IMR-90 (cell line): Measurements from ENCODE around the gene SEC31B. TPM values are rescaled to one million over a fixed set of nuclear protein-coding genes. Genes with fewer than 3 reads are reported as not detected.

Source experiments
- ATAC-seq: fragments of 200-7000 bp; cut with Tn5 transposase; 2 replicates; pipeline ENCODE4 v1.9.1; 2020; ENCODE audit warnings: low read depth, mild to moderate bottlenecking, moderate library complexity
- BruUV-seq: library from RNA; stranded (reverse); fragments of 400-500 nt; replicated peaks from 2 replicates; lab custom pipeline; 2021; lab: Mats Ljungman, UMichigan
- CTCF ChIA-PET: fragments of 300-600 bp; formaldehyde crosslinking; extraction: SDS; loops from one replicate; lab custom pipeline; 2021; ENCODE audit warnings: antibody characterized with exemption; lab: Yijun Ruan, JAX
- POLR2A ChIA-PET: fragments of 300-600 bp; sonication (Branson Sonifier 250); formaldehyde crosslinking; loops from one replicate; lab custom pipeline; 2022; ENCODE audit warnings: antibody characterized with exemption; ENCODE audit not compliant: unreplicated experiment; lab: Charles Lee
- DNase-seq: peaks from one replicate; pipeline ENCODE4 v3.0.0; 2013
- H2AFZ ChIP-seq: replicated peaks from 2 replicates; pipeline ENCODE3; 2013; ENCODE audit warnings: low read length, mild to moderate bottlenecking; ENCODE audit not compliant: poor library complexity
- H2AK5ac ChIP-seq: 2 replicates; pipeline ENCODE4 v1.6.1; 2013; ENCODE audit warnings: low read depth, low read length, inconsistent platforms
- H2AK9ac ChIP-seq: replicated peaks from 2 replicates; pipeline ENCODE3; 2013; ENCODE audit warnings: mild to moderate bottlenecking, low read depth, low read length, moderate library complexity; ENCODE audit not compliant: poor library complexity
- H2BK120ac ChIP-seq: 2 replicates; pipeline ENCODE4 v1.6.1; 2013; ENCODE audit warnings: low read depth, low read length, inconsistent platforms
- H2BK15ac ChIP-seq: 3 replicates; pipeline ENCODE4 v1.6.1; 2013; ENCODE audit warnings: low read depth, low read length, inconsistent platforms
- H2BK20ac ChIP-seq: 2 replicates; pipeline ENCODE4 v1.6.1; 2013; ENCODE audit warnings: low read depth, mild to moderate bottlenecking, inconsistent platforms, low read length, moderate library complexity
- H2BK5ac ChIP-seq: 2 replicates; pipeline ENCODE4 v1.6.1; 2013; ENCODE audit warnings: mild to moderate bottlenecking, low read depth, low read length, inconsistent platforms; ENCODE audit not compliant: poor library complexity, severe bottlenecking
- H3K14ac ChIP-seq: replicated peaks from 2 replicates; pipeline ENCODE4 v1.6.1; 2013; ENCODE audit warnings: low read depth, low read length, inconsistent platforms
- H3K18ac ChIP-seq: 2 replicates; pipeline ENCODE4 v1.6.1; 2013; ENCODE audit warnings: low read depth, low read length, control low read depth
- H3K23ac ChIP-seq: 2 replicates; pipeline ENCODE4 v1.6.1; 2013; ENCODE audit warnings: low read depth, low read length, inconsistent platforms
- H3K27ac ChIP-seq: 2 replicates; pipeline ENCODE4 v1.5.1; 2013; ENCODE audit warnings: mild to moderate bottlenecking, control low read depth, low read length; ENCODE audit not compliant: insufficient read depth
- H3K27me3 ChIP-seq: 2 replicates; pipeline ENCODE4 v1.6.1; 2013; ENCODE audit warnings: low read length; ENCODE audit not compliant: control insufficient read depth, insufficient read depth
- H3K36me3 ChIP-seq: 2 replicates; pipeline ENCODE4 v1.6.1; 2013; ENCODE audit warnings: low read length, mixed read lengths; ENCODE audit not compliant: control insufficient read depth, insufficient read depth
- H3K4ac ChIP-seq: 2 replicates; pipeline ENCODE4 v1.6.1; 2013; ENCODE audit warnings: low read depth, low read length, inconsistent platforms
- H3K4me1 ChIP-seq: 2 replicates; pipeline ENCODE4 v1.6.1; 2013; ENCODE audit warnings: low read length, mixed read lengths; ENCODE audit not compliant: control insufficient read depth, insufficient read depth
- H3K4me2 ChIP-seq: 2 replicates; pipeline ENCODE4 v1.6.1; 2013; ENCODE audit warnings: low read depth, mild to moderate bottlenecking, control low read depth, low read length, moderate library complexity
- H3K4me3 ChIP-seq: 2 replicates; pipeline ENCODE4 v1.5.1; 2013; ENCODE audit warnings: low read depth, mild to moderate bottlenecking, control low read depth, low read length, moderate library complexity; ENCODE audit not compliant: insufficient read depth
- H3K56ac ChIP-seq: 2 replicates; pipeline ENCODE4 v1.6.1; 2013; ENCODE audit warnings: low read length, inconsistent platforms; ENCODE audit not compliant: insufficient read depth; ENCODE audit errors: extremely low read depth
- H3K79me1 ChIP-seq, 2 experiments: 2 replicates each; pipeline ENCODE4 v1.6.1; 2013; ENCODE audit warnings: low read length in 2 of 2, inconsistent platforms in 1 of 2, low read depth in 1 of 2
- H3K9ac ChIP-seq: 2 replicates; pipeline ENCODE4 v1.6.1; 2013; ENCODE audit warnings: low read depth, low read length, control low read depth
- H3K9me1 ChIP-seq: 2 replicates; pipeline ENCODE4 v1.6.1; 2013; ENCODE audit warnings: low read length, inconsistent platforms; ENCODE audit not compliant: insufficient read depth
- H3K9me3 ChIP-seq: 2 replicates; pipeline ENCODE4 v1.6.1; 2013; ENCODE audit warnings: low read length; ENCODE audit not compliant: control insufficient read depth, insufficient read depth
- H4K20me1 ChIP-seq: 2 replicates; pipeline ENCODE4 v1.6.1; 2013; ENCODE audit warnings: low read length, inconsistent platforms; ENCODE audit not compliant: insufficient read depth
- H4K5ac ChIP-seq: 2 replicates; pipeline ENCODE4 v1.6.1; 2013; ENCODE audit warnings: mild to moderate bottlenecking, low read depth, low read length, control low read depth
- H4K8ac ChIP-seq, 2 experiments: 2 replicates each; pipeline ENCODE4 v1.6.1; 2013; ENCODE audit warnings: low read depth in 2 of 2, low read length in 2 of 2, control low read depth in 1 of 2, inconsistent platforms in 1 of 2
- H4K91ac ChIP-seq: 2 replicates; pipeline ENCODE4 v1.6.1; 2013; ENCODE audit warnings: low read depth, low read length, inconsistent platforms; ENCODE audit not compliant: insufficient read depth
- CTCF ChIP-seq: conservative IDR thresholded peaks from 2 replicates; pipeline ENCODE4 v1.5.1; 2012; ENCODE audit warnings: mild to moderate bottlenecking, low read depth, low read length, improper control_type of control experiment
- ELK1 ChIP-seq: fragments of 150-350 bp; IDR thresholded peaks from 2 replicates; pipeline ENCODE4 v1.6.1; 2016; ENCODE audit warnings: low read depth, mild to moderate bottlenecking, low read length, moderate library complexity, borderline replicate concordance
- FOS ChIP-seq: fragments of 150-350 bp; IDR thresholded peaks from 2 replicates; pipeline ENCODE4 v1.6.1; 2016; ENCODE audit warnings: low read depth, low read length
- MAFK ChIP-seq: IDR thresholded peaks from 2 replicates; pipeline ENCODE4 v1.6.1; 2012; ENCODE audit warnings: low read depth, low read length, improper control_type of control experiment
- MAZ ChIP-seq: IDR thresholded peaks from 2 replicates; pipeline ENCODE4 v1.6.1; 2012; ENCODE audit warnings: low read depth, mild to moderate bottlenecking, low read length, improper control_type of control experiment, moderate library complexity, borderline replicate concordance
- MXI1 ChIP-seq: IDR thresholded peaks from 2 replicates; pipeline ENCODE4 v1.6.1; 2012; ENCODE audit warnings: low read depth, mild to moderate bottlenecking, low read length, moderate library complexity, borderline replicate concordance
- NFE2L2 ChIP-seq: fragments of 150-350 bp; IDR thresholded peaks from 2 replicates; pipeline ENCODE4 v1.6.1; 2016; ENCODE audit warnings: low read depth, mild to moderate bottlenecking, low read length
- POLR2A ChIP-seq: IDR thresholded peaks from 2 replicates; pipeline ENCODE4 v1.6.1; 2012; ENCODE audit warnings: mild to moderate bottlenecking, low read depth, low read length
- RAD21 ChIP-seq: IDR thresholded peaks from 2 replicates; pipeline ENCODE4 v1.6.1; 2012; ENCODE audit warnings: low read length, improper control_type of control experiment
- RCOR1 ChIP-seq: IDR thresholded peaks from 2 replicates; pipeline ENCODE4 v1.6.1; 2012; ENCODE audit warnings: mild to moderate bottlenecking, low read length, improper control_type of control experiment; ENCODE audit not compliant: insufficient replicate concordance
- RFX5 ChIP-seq: IDR thresholded peaks from 2 replicates; pipeline ENCODE4 v1.8.0; 2012; ENCODE audit warnings: low read depth, mild to moderate bottlenecking, low read length, moderate library complexity
- SMC3 ChIP-seq: fragments of 150-350 bp; IDR thresholded peaks from 2 replicates; pipeline ENCODE4 v1.6.1; 2016; ENCODE audit warnings: low read depth, mild to moderate bottlenecking, antibody characterized with exemption, low read length, moderate library complexity
- WGBS, 2 experiments: methylation state at CpG; one replicate each; pipeline versions ENCODE4 v1.1.5 to v1.1.7; 2013; ENCODE audit warnings: missing lambda C conversion rate in 2 of 2; ENCODE audit not compliant: insufficient read length in 1 of 2; ENCODE audit errors: extremely low coverage in 2 of 2; 5-methylcytosine and 5-hydroxymethylcytosine counted together
- dilution Hi-C: fragments of 300-500 bp; cut with HindIII; formaldehyde crosslinking; loops from one replicate; pipeline ENCODE4 v1.14.3; 2018; ENCODE audit warnings: low sequenced_read_pairs; ENCODE audit not compliant: unreplicated experiment
- in situ Hi-C: fragments of 300-500 bp; cut with MboI; formaldehyde crosslinking; loops from 3 replicates; pipeline ENCODE4 v1.14.3; 2019; ENCODE audit warnings: low sequenced_read_pairs, inconsistent platforms, mixed read lengths
- intact Hi-C: fragments of 100-400 bp; cut with micrococcal nuclease; formaldehyde crosslinking; loops from 2 replicates; pipeline ENCODE4 v1.10.0; 2022
- polyA plus RNA-seq, 3 experiments: library from polyadenylated mRNA; depleted of rRNA; stranded (reverse); fragments of >200 nt; gene quantifications; 2 replicates each; pipeline ENCODE4 v1.2.3, GENCODE V29; 2012; ENCODE audit warnings: low replicate concordance in 1 of 3
- total RNA-seq: library from RNA; depleted of rRNA; stranded (reverse); fragments of >200 nt; gene quantifications from 2 replicates; pipeline ENCODE4 v1.2.3, GENCODE V29; 2012

Gene SEC31B
- total and polyA plus RNA-seq, 2 of the 4 experiments (the other 2 are of a cell fraction) = 1.3 to 8.1 TPM

GRCh38 chr10:100510533-100511308 is 8.9 kb downstream of the SEC31B start:
- Histone ChIP-seq H2BK15ac (no peak overlapping the region), H4K20me1 (no peaks in the 10 kb centered on the region), H3K14ac (no peak overlapping the region), H3K56ac (no peak overlapping the region), H3K4ac (no peak overlapping the region), H2BK20ac (no peak overlapping the region), H3K27ac (no peak overlapping the region), H3K4me2 (no peak overlapping the region), H2BK5ac (no peak overlapping the region), H4K8ac (no peak overlapping the region), H2AK5ac (no peak overlapping the region), H4K5ac (no peak overlapping the region), H3K9me1 (peaks cover 3% of the 10 kb centered on the region; the same call in 1 of the 2 replicates), H2BK120ac (no peak overlapping the region), H3K4me1 (no peaks in the 10 kb centered on the region; the same call in 1 of the 2 replicates), H3K79me1 (no peaks in the 10 kb centered on the region), H3K9ac (no peak overlapping the region), H4K91ac (no peak overlapping the region), H3K9me3 (no peaks in the 10 kb centered on the region), H2AK9ac (no peak overlapping the region), H3K18ac (no peak overlapping the region), H3K36me3 (peaks cover 11% of the 10 kb centered on the region), H3K27me3 (no peaks in the 10 kb centered on the region), H3K4me3 (no peak overlapping the region), H2AFZ (no peak overlapping the region), H3K23ac (no peak overlapping the region)
- CTCF ChIA-PET = no interaction called here
- no TSS peak for BruUV-seq
- 81% methylated on average over 7 of the region's 7 CpGs; no CpG with 5 or more reads in 1 of the 2 experiments for WGBS, 2 experiments
- in situ Hi-C loops (no loop called here), dilution Hi-C loops (no loop called here), intact Hi-C loops (no loop called here)
- POLR2A ChIA-PET = no interaction called here
- ATAC-seq = no peak
- DNase-seq = peak; percentile 27
- TF ChIP-seq NFE2L2 (no peak), RCOR1 (no peak), FOS (no peak), RAD21 (no peak), SMC3 (no peak), ELK1 (no peak), MAFK (no peak), POLR2A (no peak), CTCF (no peak), MXI1 (no peak), MAZ (no peak), RFX5 (no peak)
